ENCODE data around the gene ANAPC15. TPM values are rescaled to one million over a fixed set of nuclear protein-coding genes. Genes with fewer than 3 reads are reported as not detected.

Gene ANAPC15
- total and polyA plus RNA-seq, 2 of the 4 experiments (the other 2 are of a cell fraction), result 66.3 to 84.2 TPM

- H2AK9ac ChIP-seq (replicated peaks; ENCODE audit: low read depth, low read length, poor library complexity), result no peak overlapping the region
- no peak overlapping the region for H3K4me2 ChIP-seq (ENCODE audit: low read depth, low read length)
- ChIA-PET CTCF (no interaction called here), POLR2A (ENCODE audit: unreplicated experiment) (no interaction called here)
- no peak overlapping the region for H3K9ac ChIP-seq (ENCODE audit: low read depth, low read length)
- no peak overlapping the region for H2AK5ac ChIP-seq (ENCODE audit: low read depth, low read length)
- DNase-seq (no peak), ATAC-seq (ENCODE audit: low read depth) (no peak)
- BruUV-seq (replicated peaks), result no TSS peak
- H4K20me1 ChIP-seq (ENCODE audit: insufficient read depth, low read length), result no peaks in the 10 kb centered on the region
- no peak for TF ChIP-seq MAZ (IDR thresholded peaks at IDR 0.05; ENCODE audit: borderline replicate concordance, low read depth, low read length)
- TF ChIP-seq CHD1 (IDR thresholded peaks at IDR 0.05; ENCODE audit: low read depth, low read length), result no peak
- no peak for TF ChIP-seq RCOR1 (IDR thresholded peaks at IDR 0.05; ENCODE audit: insufficient replicate concordance, low read length)
- no peak for TF ChIP-seq SMC3 (IDR thresholded peaks at IDR 0.05; ENCODE audit: low read depth, low read length)
- TF ChIP-seq MXI1 (IDR thresholded peaks at IDR 0.05; ENCODE audit: borderline replicate concordance, low read depth, low read length), result no peak
- TF ChIP-seq NFE2L2 (IDR thresholded peaks at IDR 0.05; ENCODE audit: low read depth, low read length), result no peak
- TF ChIP-seq FOS (IDR thresholded peaks at IDR 0.05; ENCODE audit: low read depth, low read length), result no peak
- TF ChIP-seq RFX5 (IDR thresholded peaks at IDR 0.05; ENCODE audit: low read depth, low read length), result no peak
- no peak for TF ChIP-seq ELK1 (IDR thresholded peaks at IDR 0.05; ENCODE audit: borderline replicate concordance, low read depth, low read length)
- TF ChIP-seq BHLHE40 (IDR thresholded peaks at IDR 0.05; ENCODE audit: low read depth, low read length), result no peak
- no peak for TF ChIP-seq CTCF (conservative IDR thresholded peaks at IDR 0.05; ENCODE audit: low read depth, low read length)
- no peak for TF ChIP-seq POLR2A (IDR thresholded peaks at IDR 0.05; ENCODE audit: low read depth, low read length)
- TF ChIP-seq CEBPB (IDR thresholded peaks at IDR 0.05; ENCODE audit: low read depth, low read length), result no peak
- TF ChIP-seq MAFK (IDR thresholded peaks at IDR 0.05; ENCODE audit: low read depth, low read length), result no peak
- TF ChIP-seq RAD21 (IDR thresholded peaks at IDR 0.05; ENCODE audit: low read length), result no peak
- TF ChIP-seq USF2 (IDR thresholded peaks at IDR 0.05; ENCODE audit: low read depth, low read length), result no peak
- H2BK5ac ChIP-seq (ENCODE audit: low read depth, low read length, poor library complexity, severe bottlenecking), result no peak overlapping the region
- no peak overlapping the region for H3K56ac ChIP-seq (ENCODE audit: extremely low read depth, insufficient read depth, low read length)
- no peaks in the 10 kb centered on the region for H3K4me1 ChIP-seq (ENCODE audit: control insufficient read depth, insufficient read depth, low read length)
- H3K27ac ChIP-seq (ENCODE audit: insufficient read depth, low read length), result no peak overlapping the region
- no peak overlapping the region for H2BK15ac ChIP-seq (ENCODE audit: low read depth, low read length)
- no CpG with 5 or more reads among the region's 1 CpG for WGBS, 2 experiments (ENCODE audit: extremely low coverage in 2 of 2, insufficient read length in 1 of 2)
- H3K9me1 ChIP-seq (ENCODE audit: insufficient read depth, low read length), result no peaks in the 10 kb centered on the region
- H3K4me3 ChIP-seq (ENCODE audit: insufficient read depth, low read depth, low read length), result no peak overlapping the region
- H3K18ac ChIP-seq (ENCODE audit: low read depth, low read length), result no peak overlapping the region
- intact Hi-C loops (cut with micrococcal nuclease), result no loop called here
- no peak overlapping the region for H4K8ac ChIP-seq (ENCODE audit: low read depth in 2 of 2, low read length in 2 of 2)
- peaks cover 7% of the 10 kb centered on the region for H3K9me3 ChIP-seq (ENCODE audit: control insufficient read depth, insufficient read depth, low read length)
- dilution Hi-C loops (cut with HindIII; ENCODE audit: low sequenced_read_pairs, unreplicated experiment), result no loop called here
- in situ Hi-C loops (cut with MboI; ENCODE audit: low sequenced_read_pairs), result no loop called here
- no peaks in the 10 kb centered on the region for H3K79me1 ChIP-seq (ENCODE audit: low read depth in 1 of 2, low read length in 2 of 2)
- H4K91ac ChIP-seq (ENCODE audit: insufficient read depth, low read depth, low read length), result no peak overlapping the region
- H3K36me3 ChIP-seq (ENCODE audit: control insufficient read depth, insufficient read depth, low read length), result no peaks in the 10 kb centered on the region
- H3K4ac ChIP-seq (ENCODE audit: low read depth, low read length), result no peak overlapping the region
- no peak overlapping the region for H2BK20ac ChIP-seq (ENCODE audit: low read depth, low read length)
- H3K23ac ChIP-seq (ENCODE audit: low read depth, low read length), result no peak overlapping the region
- no peak overlapping the region for H3K14ac ChIP-seq (replicated peaks; ENCODE audit: low read depth, low read length)
- peaks cover 2% of the 10 kb centered on the region; the same call in 1 of the 2 replicates for H3K27me3 ChIP-seq (ENCODE audit: control insufficient read depth, insufficient read depth, low read length)
- no peak overlapping the region for H2AFZ ChIP-seq (replicated peaks; ENCODE audit: low read length, poor library complexity)
- H2BK120ac ChIP-seq (ENCODE audit: low read depth, low read length), result no peak overlapping the region
- H4K5ac ChIP-seq (ENCODE audit: low read depth, low read length), result no peak overlapping the region
These were observed 13.5 kb upstream of the ANAPC15 start for GRCh38 chr11:72125956-72126355.
